ENCODE results near the gene DIO2. TPM values are rescaled to one million over a fixed set of nuclear protein-coding genes. Genes with fewer than 3 reads are reported as not detected.

Gene DIO2
- polyA plus RNA-seq, 2 of the 4 experiments (the other 2 are of a cell fraction), result 35.3 to 72.5 TPM

- TF ChIP-seq ESRRA (IDR thresholded peaks at IDR 0.05; ENCODE audit: borderline replicate concordance, low read length) (no peak), NPAS2 (CRISPR knock-in tag; IDR thresholded peaks at IDR 0.05; ENCODE audit: borderline replicate concordance) (no peak), MAZ (IDR thresholded peaks at IDR 0.05; ENCODE audit: borderline replicate concordance, low read depth, low read length) (no peak)
Observed at GRCh38 chr14:80215756-80216581, 4.7 kb upstream of the DIO2 start (continued).

- ATAC-seq, result no peak
- DNase-seq (ENCODE audit: low read depth in 1 of 2, low spot score in 1 of 2), result no peak
- H3K4me1 ChIP-seq, result peaks cover 59% of the 10 kb centered on the region
- no peaks in the 10 kb centered on the region for H3K9me3 ChIP-seq
- no peak for FAIRE-seq
- ChIA-PET POLR2A (interaction anchor here (1.0 kb wide), 1 partner anchor 11 kb away, joined by 3 read pairs; no protein-coding TSS in a partner anchor), CTCF (interaction anchor here (0.8 to 2.8 kb wide), 4 partner anchors 15 to 371 kb away, joined by 3 to 23 read pairs (median 4); no protein-coding TSS in a partner anchor)
- WGBS (ENCODE audit: missing lambda C conversion rate), result 81% methylated on average over 4 of the region's 4 CpGs
- H3K4me3 ChIP-seq, result no peak overlapping the region
- TF ChIP-seq FOSL2 (IDR thresholded peaks at IDR 0.05) (no peak), FOSL2 (CRISPR knock-in tag; IDR thresholded peaks at IDR 0.05) (0 out of 2 replicates have a peak, but pooled peaks have one; percentile 6), JUN (IDR thresholded peaks at IDR 0.05) (no peak)
- H3K4me2 ChIP-seq, result peak overlapping the region; percentile 71
- H3K27ac ChIP-seq, result peak overlapping the region; percentile 80 to 84
Observed at GRCh38 chr14:80215081-80215480, 3.8 kb upstream of the DIO2 start.

GRCh38 chr14:80213602-80214001 lies 2.3 kb upstream of the DIO2 start:
- H3K4me3 ChIP-seq, result no peak overlapping the region
- WGBS (ENCODE audit: missing lambda C conversion rate), result 42% methylated on average over 4 of the region's 4 CpGs
- FAIRE-seq (no peak), ATAC-seq (peak in 1 of 2 experiments; percentile 7; a peak in 1 of 6 replicates), DNase-seq (ENCODE audit: low read depth in 1 of 2, low spot score in 1 of 2) (peak; percentile 40 to 86)
- POLR2A ChIA-PET, result no interaction called here
- peak overlapping the region; percentile 80 to 84 for H3K27ac ChIP-seq
- no peaks in the 10 kb centered on the region for H3K9me3 ChIP-seq
- H3K4me2 ChIP-seq, result no peak overlapping the region
- H3K4me1 ChIP-seq, result peaks cover 62% of the 10 kb centered on the region
- CTCF ChIA-PET, result interaction anchor here (0.7 to 2.8 kb wide), 20 partner anchors 9 to 774 kb away, joined by 3 to 23 read pairs (median 4); no protein-coding TSS in a partner anchor
- TF ChIP-seq SREBF2 (IDR thresholded peaks at IDR 0.05) (no peak), HOXB13 (CRISPR knock-in tag; IDR thresholded peaks at IDR 0.05; ENCODE audit: low read depth) (no peak; the same call in none of the 2 replicates), MAX (IDR thresholded peaks at IDR 0.05) (peak; percentile 82), TP53 (CRISPR knock-in tag; IDR thresholded peaks at IDR 0.05) (no peak), HDAC2 (IDR thresholded peaks at IDR 0.05) (no peak), CHD2 (IDR thresholded peaks at IDR 0.05; ENCODE audit: low read length, partially characterized antibody) (no peak), ZNF302 (CRISPR knock-in tag; IDR thresholded peaks at IDR 0.05) (no peak), CBX8 (IDR thresholded peaks at IDR 0.05) (no peak), HMGXB4 (CRISPR knock-in tag; IDR thresholded peaks at IDR 0.05; ENCODE audit: borderline replicate concordance) (no peak), RFX5 (IDR thresholded peaks at IDR 0.05) (no peak), PHF8 (IDR thresholded peaks at IDR 0.05; ENCODE audit: borderline replicate concordance, low read depth) (no peak), JUNB (IDR thresholded peaks at IDR 0.05) (no peak), REST (IDR thresholded peaks at IDR 0.05) (no peak), ELK1 (IDR thresholded peaks at IDR 0.05; ENCODE audit: low read depth, low read length) (no peak), BHLHE40 (IDR thresholded peaks at IDR 0.05; ENCODE audit: low read depth, low read length) (no peak), USF2 (IDR thresholded peaks at IDR 0.05) (no peak), E2F6 (IDR thresholded peaks at IDR 0.05; ENCODE audit: borderline replicate concordance, low read depth) (no peak), RNF2 (IDR thresholded peaks at IDR 0.05; ENCODE audit: borderline replicate concordance, low read depth) (no peak), TFCP2L1 (CRISPR knock-in tag; IDR thresholded peaks at IDR 0.05) (no peak), POLR2AphosphoS2 (conservative IDR thresholded peaks at IDR 0.05; ENCODE audit: low read length) (no peak), JUN (IDR thresholded peaks at IDR 0.05) (no peak), KDM5A (IDR thresholded peaks at IDR 0.05) (no peak)
